SKM-1 (cell line): Measurements from ENCODE around the gene NUDT16.

ENCODE experiments used
- DNase-seq: peaks from one replicate; lab custom pipeline; 2025; ENCODE audit not compliant: unreplicated experiment; lab: John Stamatoyannopoulos, UW

The NUDT16 gene

DNA sequence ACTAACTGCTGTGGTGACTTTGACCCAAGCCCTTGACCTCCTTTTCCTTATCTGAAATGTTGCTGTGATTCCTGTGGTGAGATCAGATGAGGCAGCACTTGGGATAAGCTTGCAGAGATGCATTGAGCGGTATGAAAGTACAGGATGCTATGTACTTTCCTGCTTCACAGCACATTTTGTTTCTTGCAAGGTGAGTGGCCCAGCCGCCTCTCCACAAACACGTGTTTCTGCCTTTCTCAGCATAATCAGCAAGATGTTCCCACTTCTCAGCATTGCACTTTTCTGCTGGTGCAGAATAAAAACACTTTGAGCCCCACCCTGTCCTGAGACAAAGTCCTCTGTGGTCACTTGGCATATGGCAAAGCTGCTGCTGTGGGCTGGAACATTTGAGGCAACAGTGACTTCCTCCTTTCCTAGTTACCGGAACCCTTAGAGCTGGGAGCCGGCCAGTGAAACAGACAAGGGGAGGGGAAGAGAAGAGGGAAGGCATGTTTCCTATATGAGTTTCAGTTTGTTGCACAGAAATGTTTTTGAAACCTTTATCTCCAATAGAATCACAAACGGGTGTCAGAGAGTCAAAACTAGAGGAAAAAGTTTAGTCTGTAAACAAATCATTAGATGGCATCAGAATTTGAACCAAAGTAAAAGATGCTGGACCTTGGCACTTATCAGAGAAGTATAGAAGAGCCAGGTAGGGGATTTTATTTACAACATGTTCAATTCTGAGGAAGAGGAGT lies 5.0 kb downstream of the NUDT16 start:
- DNase-seq: peak; percentile 84

DNA sequence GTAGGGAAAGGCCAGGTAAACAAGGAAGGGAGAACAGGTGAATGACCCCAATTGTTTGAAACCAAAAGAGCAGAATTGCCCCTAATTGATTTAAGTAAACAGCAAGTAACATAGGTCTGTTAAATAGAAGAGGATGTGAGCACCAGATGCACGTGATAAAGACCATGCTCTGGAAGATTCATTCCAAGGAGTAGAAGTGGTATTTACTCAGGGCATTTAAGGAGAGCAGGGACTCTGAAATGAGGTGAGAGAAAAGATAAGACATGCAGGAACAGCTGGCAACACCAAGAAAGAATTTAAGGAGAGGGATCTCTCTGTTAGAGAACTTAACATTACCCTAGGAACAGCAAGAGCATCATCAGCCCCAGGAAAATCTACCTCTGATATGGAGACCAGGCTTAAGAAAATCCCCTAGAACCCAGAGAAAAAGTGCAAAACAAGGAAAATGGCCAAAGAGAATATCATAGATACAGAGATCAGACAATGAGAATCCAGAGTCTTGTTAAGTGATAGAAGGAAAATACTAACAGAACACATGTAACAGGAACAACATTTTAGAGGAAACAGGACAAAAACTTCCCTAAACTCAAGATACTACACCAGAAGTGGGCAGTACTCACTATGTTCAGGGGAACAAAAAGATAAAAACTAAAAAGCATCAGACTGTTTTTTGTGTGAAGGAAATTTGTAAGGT lies 6.4 kb downstream of the NUDT16 start:
- DNase-seq: no peak

DNA sequence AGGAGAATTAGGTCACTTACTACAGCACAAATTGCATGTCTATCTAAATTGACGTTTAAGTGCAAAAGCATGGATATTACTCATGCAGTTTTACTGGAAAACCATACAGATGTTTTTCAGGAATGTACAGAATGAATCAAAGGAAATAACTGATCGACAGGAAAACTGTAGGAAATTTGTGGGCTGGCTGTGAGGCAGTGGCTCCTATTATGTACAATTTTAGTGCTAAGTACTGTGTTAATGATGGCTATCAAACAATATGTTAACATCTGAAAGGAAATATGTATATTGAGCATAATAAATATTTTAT lies 6.9 kb downstream of the NUDT16 start:
- no peak for DNase-seq

DNA sequence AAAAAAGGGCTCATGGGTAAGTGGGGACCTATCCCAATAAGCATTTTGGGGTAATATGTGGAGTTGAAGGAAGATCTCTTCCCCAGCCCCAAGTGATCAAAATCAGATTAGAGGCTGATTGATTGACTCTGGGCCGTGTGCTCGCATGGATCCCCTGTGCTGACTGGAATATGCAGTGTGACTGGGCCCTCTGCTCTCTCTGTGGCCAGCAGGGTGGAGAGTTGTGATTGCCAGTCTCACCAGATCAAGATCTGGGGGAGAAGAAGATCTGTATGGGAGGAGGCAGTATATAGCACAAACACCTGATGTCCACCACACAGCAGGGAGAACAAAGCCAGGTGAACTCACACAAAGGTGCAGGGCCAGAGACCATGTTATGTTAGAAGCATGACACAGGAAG lies 8.8 kb downstream of the NUDT16 start:
- no peak for DNase-seq

DNA sequence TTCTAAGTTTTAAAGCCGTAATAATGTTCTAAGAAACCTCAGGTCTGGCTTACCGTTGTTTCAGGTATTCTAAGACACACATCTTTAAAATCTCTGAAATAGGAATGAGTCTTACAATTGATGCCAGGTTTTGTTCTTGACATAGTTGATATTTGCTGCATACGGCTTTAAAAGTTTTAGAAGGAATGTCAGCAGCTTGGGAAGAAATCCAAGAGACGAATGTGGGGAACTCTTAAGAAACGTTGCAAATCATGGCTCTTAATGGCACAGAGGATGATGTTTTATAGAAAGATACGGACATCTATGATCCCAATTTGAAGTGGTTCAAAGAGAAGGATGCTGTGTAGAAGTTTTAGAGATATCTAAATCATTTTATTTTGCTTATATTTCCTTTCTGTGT lies 11.5 kb downstream of the NUDT16 start:
- no peak for DNase-seq

DNA sequence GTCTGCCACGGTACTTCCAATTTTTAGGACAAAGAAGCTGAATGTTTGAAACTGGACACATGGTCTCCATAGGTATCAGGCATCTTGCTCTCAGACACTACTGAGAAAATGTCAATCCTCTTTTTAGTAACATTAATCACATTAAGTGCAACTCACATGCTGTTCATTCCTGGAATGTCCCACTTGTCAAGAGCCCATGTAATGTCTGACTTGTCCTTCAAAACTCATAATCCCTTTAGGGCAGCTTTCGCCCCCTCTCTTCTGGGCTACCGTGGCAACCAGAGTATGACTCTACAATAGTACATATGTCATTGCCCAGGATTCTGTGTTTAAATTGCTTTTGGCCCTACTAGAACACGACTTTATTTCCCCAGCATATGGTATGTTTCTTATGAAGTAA lies 12.3 kb downstream of the NUDT16 start:
- DNase-seq: no peak

DNA sequence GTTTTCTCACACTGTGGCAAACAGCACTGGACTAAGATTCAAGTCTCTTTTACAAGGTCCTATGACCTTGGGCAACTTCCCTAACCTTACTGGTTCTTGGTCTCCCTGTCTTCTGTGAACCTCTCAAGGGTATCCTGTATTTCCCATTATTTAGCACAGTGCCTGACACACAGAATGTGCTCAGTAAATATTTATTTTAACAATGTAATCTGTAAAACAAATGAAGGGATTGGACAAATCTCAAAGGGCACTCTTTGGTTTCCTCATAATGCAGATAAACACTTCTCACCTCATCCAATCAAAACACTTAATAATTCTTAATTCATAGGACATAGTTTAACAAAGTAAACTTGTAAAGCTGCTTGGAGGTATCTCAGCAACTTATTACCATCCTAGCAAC lies 12.8 kb downstream of the NUDT16 start:
- DNase-seq: no peak

DNA sequence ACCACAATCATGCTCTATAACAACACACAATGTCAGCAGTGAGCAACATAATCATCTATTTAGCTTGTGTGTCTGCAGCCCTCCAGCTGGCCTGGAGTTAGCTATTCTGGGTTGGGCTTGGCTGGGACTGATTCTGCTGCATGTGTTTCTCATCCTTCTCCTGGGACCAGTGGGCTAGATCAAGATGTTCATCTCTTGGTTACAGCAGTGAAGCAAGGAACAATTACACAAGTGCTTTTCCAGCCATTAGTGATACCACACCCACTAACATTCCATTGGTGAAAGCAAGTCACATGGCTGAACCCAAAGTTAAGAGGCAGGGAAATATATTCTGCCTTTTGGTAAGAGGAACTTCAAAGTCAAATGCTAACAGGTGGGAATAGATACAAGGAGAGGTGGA lies 14.6 kb downstream of the NUDT16 start:
- DNase-seq: no peak

DNA sequence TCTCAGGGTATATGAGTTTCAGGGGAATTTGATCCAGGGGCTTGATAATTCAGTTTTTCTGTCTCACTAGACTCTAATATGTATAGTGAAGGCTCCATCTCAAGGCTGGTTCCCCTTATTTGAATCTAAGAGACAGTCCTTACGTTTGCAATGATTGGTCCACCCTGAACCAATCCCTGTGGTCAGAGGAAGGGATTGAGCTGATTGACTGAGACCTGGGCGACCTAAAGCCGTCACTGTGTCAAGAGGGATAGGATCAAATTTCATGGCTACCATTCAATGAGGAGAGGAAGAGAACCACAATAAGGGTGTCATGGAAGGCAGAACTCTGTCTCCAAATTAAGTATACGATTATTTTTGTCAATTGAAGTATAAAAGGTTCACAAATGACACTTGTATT lies 16.3 kb downstream of the NUDT16 start:
- DNase-seq: no peak

DNA sequence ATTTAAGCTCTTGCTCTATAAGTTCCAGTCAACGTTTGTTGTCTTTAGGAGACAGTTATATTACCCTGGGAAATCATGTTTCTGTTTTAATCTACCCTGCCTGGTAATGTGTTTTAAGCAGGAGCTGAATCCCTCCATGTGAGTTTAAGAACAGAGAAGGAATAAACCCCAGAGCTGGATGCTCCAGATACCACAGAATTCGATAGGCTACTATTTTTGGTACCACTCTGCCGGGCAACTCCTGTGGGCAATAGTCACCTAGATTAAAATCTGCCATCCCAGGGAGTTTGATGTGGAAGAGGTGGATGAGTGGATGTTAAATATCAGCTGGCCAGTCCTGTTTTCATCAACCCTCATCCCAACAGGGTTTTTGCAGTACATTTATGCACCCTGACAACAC lies 20.4 kb downstream of the NUDT16 start:
- no peak for DNase-seq

DNA sequence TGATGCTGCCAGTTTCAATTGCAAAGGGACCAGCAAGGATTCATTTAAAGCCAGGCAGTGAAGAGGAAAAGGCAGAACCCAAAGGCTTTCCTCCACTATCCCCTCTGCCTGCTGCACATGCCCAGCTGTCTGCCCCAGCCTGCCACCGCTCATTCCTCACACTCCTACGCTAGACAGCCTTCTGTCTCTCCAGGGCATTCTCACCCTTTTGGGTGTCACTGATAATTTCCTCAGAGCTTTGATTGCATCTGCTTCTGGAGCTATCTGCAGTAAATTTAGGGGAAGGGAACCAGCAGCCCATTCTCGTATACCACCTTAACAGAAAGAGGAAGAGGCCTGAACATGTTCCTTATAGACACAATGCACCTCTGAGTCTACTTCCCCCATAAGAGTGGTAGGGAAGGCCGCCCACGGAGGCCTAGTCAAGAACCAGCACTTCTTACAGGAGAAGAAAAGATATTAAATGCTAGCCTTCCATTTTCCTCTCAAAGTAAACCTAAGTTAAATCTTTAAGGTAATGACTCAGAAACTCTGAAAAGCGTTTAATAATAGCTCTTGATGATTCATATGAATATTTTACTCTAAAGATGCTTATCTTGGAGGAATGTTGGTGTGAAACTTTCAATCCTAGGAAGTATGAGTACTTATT lies 20.9 kb downstream of the NUDT16 start:
- DNase-seq: peak; percentile 63

DNA sequence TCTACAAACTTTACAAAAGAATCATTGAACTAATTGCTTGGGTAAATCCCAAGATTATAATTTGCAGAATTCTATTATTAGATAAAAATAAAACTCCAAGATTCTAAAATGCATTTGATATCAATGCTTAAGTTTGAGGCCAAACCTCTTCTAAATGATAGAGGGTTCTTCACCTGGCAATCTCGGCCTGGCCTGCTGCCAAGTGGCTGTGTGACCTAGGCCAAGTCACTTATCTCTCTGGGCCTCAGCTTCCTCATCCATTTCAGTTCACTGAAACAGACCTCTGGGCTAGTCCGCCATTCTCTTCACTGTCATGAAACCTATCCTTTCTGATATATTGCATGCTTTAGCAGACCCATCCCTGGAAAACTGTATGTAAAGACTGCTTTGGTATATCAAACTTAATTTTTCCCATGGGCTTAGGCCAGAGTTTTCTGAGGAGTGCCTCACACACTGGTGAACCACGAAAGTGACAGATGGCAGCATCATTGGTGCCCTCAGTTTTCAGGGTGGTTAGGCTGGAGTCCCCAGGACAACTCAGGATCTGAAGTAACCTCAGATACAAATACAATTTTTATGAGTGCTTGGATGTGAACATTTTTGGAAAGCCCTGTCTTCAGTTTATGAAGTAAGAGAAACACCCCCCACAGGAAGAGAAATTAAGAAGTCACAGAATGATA lies 21.8 kb downstream of the NUDT16 start:
- no peak for DNase-seq

DNA sequence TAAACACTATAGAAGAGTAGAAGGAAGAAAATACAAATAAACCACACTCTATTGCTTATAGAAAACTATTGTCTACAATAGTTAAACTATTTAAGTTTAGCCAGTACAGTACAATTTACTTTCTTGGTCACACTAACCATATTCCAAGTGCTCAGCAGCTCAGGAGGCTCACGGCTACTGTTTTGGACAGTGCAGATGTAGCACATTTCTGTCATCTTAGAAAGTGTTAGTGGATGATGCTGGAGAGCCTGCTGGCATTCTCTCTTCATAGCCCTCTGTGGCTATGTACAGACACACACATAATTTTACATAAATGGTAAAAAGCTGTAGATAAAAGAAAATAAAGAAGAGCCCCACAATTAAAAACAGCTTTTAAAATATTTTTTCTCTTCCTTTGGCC lies 23.8 kb downstream of the NUDT16 start:
- DNase-seq: no peak

DNA sequence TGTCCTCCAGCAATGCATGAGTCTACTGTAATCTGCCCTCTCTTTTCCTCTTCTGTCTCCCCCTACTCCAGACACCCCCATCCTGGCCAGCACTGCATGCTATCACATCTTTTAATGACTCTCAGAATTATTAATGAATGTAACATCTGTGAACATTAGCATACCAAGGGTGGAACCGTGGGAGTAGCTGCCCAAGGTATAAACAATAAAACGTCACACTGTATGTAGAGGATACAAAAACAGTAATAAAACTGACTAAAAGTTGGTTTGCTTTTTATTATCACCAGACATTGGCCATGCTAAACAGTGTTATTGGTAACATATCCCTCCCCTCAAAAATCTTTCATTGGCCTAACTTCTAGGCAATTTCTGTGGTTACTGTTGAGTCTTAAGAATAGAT lies 24.7 kb downstream of the NUDT16 start:
- no peak for DNase-seq

DNA sequence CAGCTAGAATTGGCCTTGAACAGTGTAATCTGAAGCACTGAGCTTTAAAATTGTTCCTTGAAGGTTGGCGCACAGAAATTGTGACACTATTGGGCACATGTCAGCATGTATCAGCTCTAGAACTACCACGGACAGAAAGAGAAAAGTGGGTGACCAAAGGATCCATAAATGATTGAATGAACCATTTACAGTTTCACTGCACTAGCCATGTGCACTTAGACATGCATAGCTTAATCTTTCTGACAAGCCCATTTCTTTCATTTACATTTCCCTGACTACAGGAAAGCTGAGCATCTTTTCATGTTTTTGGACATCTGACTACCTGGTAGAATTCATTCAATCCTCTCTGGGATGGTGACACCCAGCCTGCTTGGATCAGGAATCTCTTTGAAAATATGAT lies 36.2 kb downstream of the NUDT16 start:
- DNase-seq: no peak

DNA sequence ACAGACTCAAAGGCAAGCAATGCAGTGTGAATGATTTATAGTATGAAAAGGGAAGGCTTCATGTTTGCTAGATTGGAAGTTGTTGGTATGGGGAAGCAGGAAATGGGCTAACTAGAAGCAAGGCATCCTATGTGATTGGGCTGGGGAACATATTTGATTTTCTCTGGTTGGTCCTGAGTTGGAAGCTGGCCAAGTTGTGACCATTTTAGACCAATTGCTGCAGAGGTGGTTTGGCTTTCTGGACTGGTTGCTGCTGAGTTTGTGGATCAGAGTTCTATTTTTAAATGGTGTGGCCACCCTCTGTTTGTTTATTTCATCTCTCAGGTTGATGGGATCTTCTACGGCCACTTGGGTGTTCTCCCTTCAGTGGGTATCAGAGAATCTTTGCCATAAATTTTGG lies 39.7 kb downstream of the NUDT16 start:
- no peak for DNase-seq

DNA sequence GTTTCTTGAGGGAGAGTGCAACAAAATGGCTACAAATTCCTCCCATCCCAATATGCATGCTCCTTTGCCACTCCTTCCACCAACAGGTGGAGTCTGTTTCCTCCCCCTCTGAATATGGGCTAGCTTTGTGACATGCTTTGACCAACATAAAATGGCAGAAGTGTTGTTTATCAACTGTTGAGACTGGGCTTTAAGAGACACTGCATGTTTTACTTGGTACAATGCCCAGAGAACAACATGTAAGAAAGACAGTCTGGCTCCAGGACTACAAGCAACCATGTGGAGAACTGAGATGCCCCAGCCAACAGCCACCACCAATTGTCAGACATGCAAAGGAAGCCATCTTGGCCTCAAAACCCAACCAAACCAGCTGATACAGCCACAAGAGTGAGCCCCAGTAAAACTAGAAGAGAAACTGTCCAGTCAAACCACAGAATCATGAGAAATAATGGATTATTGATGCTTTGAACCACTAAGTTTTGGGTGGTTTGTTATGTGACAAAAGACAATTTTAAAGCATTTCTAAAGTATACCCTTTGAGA lies 40.5 kb downstream of the NUDT16 start:
- no peak for DNase-seq

DNA sequence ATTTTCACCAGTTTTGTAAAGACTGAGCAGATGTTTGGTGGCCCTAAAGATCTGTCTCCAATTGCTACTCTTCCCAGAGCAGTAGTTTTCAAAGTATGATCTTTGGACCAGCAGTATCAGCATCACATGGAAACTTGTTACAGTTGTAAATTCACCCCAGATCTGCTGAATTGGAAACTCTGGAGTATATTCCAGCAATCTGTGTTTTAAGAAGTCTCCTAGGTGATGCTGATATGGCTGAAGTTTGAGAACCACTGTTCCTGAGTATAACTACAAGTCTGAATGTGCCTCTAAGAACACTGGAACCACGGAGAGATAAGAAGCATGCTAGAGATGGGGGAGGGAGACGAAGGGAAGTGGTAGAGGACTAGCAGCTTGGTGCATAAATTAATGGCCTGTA lies 45.7 kb downstream of the NUDT16 start:
- DNase-seq: no peak

DNA sequence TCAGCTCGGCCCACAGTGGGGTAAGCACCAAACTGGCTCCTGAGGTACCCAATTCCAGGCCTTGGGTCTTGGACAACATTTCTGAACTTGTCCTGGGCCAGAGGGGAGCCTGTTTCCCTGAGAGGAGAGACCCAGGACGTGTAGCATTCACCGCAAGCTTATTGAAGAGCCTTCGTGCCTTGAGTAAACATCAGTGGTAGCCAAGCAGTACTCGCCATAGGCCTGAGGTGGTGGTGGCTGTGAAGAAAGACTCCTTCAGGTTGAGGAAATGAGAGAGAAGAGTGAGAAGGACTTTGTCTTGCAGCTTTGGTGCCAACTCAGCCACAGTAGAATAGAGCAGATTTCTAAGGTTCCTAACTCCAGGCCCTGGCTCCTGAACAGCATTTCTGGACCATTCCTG lies 50.2 kb downstream of the NUDT16 start:
- DNase-seq: no peak

DNA sequence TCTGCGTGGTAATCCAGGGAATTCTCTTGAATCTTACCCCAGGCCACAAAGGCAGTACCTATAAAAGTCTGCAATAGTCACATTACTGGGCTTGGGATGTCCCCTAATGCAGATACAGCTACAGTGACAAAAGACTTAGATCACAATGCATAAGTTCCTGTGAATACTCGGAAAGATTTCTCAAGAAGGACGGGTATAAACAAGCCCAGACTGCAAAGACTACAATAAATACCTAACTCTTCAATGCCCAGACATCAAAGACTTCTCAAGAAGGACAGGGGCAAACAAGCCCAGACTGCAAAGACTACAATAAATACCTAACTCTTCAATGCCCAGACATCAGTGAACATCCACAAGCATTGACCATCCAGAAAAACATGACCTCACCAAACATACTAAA lies 50.9 kb downstream of the NUDT16 start:
- no peak for DNase-seq

DNA sequence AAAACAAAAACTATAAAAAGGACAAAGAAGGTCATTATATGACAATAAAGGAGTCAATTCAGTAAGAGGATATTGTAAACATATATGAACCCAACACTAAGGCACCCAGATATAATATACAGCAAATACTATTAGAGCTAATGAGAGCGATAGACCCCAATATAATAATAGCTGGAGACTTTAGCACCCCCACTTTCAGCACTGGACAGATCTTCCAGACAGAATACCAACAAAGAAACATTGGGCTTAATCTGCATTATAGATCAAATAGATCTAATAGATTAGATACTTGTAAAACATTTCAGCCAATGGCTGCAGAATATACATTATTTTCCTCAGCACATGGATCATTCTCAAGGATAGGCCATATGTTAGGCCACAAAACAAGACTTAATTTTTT lies 53.4 kb downstream of the NUDT16 start:
- no peak for DNase-seq
